Measurements from ENCODE around the gene EMD.
A peak's percentile ranks its signal among the peaks of the same experiment; 100 is the strongest.
"Not testable (repeated sequence)": the region's sequence is repeated elsewhere in the genome, so short reads cannot be mapped to it uniquely, and the experiment has no call there.

EMD gene

DNA sequence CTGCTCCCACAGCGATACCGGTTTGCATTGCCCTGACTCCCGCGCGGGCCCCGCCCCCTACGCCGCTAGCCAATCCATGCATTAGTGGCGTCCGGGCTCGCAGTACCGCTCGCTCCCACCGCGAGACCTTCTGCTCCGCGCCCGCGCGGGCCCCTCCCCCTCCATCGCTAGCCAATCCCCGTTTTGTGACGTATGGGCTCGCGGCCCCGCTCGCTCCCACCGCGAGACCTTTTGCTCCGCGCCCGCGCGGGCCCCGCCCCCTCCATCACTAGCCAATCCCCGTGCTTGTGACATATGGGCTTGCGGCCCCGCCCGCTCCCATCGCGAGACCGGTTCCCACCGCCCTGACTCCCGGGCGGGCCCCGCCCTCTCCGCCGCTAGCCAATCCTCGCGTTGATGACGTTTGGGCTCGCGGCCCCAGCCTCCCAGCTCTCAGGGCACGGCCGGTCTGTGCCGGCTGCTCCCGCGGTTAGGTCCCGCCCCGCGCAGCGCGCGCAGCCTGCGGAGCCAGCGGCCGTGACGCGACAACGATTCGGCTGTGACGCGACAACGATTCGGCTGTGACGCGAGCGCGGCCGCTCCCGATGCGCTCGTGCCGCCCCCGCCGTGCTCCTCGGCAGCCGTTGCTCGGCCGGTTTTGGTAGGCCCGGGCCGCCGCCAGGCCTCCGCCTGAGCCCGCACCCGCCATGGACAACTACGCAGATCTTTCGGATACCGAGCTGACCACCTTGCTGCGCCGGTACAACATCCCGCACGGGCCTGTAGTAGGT is at the start of gene EMD:
Gene EMD, plus strand, starts transcription at position 497 of the 770 bp plus-strand sequence. Its CDS starts 190 bp downstream, at position 687.
- Histone ChIP-seq H3K27me3 (ENCODE audit: low read depth) (no peaks in the 10 kb centered on the region), H3K36me3 (replicated peaks) (peaks cover 35% of the 10 kb centered on the region), H3K9me3 (no peaks in the 10 kb centered on the region), H3K4me1 (peaks cover 29% of the 10 kb centered on the region), H3K4me3 (peak within 1 kb of the TSS; percentile 90)
- DNase-seq (ENCODE audit: low spot score in 2 of 2), result peak; percentile 99 to 100
- in situ Hi-C loops (cut with MboI; ENCODE audit: low sequenced_read_pairs), result loop anchor here (25.0 kb wide), 1 partner anchor 383 kb away; the partner anchor contains the start of genes DKC1 and GAB3

DNA sequence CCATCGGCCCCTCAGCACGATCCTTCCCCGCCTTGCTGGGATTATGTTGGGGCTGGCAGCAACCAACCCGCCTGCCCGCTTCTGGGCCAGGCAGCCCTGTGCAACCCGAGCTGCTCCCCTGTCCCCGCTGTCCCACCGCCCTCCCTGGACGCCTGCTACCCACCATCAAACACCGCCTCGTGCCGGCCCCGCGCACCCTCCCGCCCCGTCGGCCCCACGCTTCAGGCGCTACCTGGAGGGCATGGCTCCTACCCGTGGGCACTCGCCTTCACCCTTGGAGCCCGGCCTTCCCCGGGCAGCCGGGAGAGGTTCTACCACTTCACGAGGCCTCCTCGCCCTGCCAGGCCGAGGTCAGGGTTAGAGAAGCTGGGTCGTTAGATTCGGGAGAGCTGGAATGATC is 46.5 kb upstream of the EMD start:
- no peak overlapping the region for H3K4me3 ChIP-seq
- in situ Hi-C loops (cut with MboI; ENCODE audit: low sequenced_read_pairs), result loop anchor here (25.0 kb wide), 2 partner anchors 320 to 1395 kb away; partner anchors contain the start of gene IRAK1
- H3K27me3 ChIP-seq (ENCODE audit: low read depth), result no peaks in the 10 kb centered on the region
- no peaks in the 10 kb centered on the region for H3K36me3 ChIP-seq (replicated peaks)
- H3K9me3 ChIP-seq, result no peaks in the 10 kb centered on the region
- no peak for DNase-seq (ENCODE audit: low spot score in 2 of 2)
- peaks cover 25% of the 10 kb centered on the region for H3K4me1 ChIP-seq

DNA sequence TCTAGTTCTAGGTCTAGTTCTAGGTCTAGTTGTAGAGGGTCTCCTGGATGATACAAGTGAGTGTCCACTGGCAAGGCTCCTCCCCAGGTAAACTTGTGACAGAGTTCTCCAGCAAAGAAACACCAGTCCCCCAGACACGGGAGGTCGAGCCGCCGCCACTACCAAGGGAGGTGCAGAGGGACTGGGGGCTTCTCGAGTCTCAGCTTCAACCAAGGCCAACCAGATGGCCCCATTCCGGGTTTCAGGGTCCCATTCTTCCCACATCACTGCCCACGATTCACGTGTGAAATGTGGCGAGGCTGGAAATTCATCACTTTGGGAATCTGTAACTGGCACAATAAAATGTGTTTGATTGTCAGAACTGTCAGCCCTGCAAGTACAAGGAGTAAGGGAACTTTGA is 46.0 kb upstream of the EMD start:
- DNase-seq (ENCODE audit: low spot score in 2 of 2), result no peak
- H3K4me3 ChIP-seq, result no peak overlapping the region
- H3K9me3 ChIP-seq, result no peaks in the 10 kb centered on the region
- peaks cover 25% of the 10 kb centered on the region for H3K4me1 ChIP-seq
- no peaks in the 10 kb centered on the region for H3K36me3 ChIP-seq (replicated peaks)
- H3K27me3 ChIP-seq (ENCODE audit: low read depth), result no peaks in the 10 kb centered on the region
- in situ Hi-C loops (cut with MboI; ENCODE audit: low sequenced_read_pairs), result loop anchor here (25.0 kb wide), 2 partner anchors 321 to 1396 kb away; partner anchors contain the start of gene IRAK1

DNA sequence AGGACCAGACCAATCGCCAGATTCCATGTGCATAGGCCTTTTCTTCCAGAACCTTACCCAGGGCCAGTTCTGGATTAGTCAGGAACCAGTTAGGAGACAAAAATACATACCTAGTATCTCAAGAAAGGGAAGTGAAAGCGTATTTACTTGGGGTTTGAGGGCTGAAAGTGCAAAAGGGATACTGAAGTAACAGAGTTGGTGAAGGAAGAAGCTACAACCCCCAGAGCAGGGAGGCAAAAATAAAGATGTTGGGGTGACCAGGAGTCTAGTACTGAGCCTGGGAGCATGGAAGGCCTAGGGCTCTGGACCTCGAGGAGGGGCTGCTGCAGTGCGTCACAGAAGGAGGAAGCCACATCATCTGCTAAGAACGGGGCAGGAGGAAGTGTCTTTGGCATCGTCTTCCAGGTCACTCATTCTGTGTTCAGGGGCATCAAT is 45.2 kb upstream of the EMD start:
- peaks cover 25% of the 10 kb centered on the region for H3K4me1 ChIP-seq
- no peak overlapping the region for H3K4me3 ChIP-seq
- H3K9me3 ChIP-seq, result no peaks in the 10 kb centered on the region
- in situ Hi-C loops (cut with MboI; ENCODE audit: low sequenced_read_pairs), result loop anchor here (25.0 kb wide), 2 partner anchors 322 to 1397 kb away; partner anchors contain the start of gene IRAK1
- H3K27me3 ChIP-seq (ENCODE audit: low read depth), result no peaks in the 10 kb centered on the region
- no peaks in the 10 kb centered on the region for H3K36me3 ChIP-seq (replicated peaks)
- no peak for DNase-seq (ENCODE audit: low spot score in 2 of 2)

DNA sequence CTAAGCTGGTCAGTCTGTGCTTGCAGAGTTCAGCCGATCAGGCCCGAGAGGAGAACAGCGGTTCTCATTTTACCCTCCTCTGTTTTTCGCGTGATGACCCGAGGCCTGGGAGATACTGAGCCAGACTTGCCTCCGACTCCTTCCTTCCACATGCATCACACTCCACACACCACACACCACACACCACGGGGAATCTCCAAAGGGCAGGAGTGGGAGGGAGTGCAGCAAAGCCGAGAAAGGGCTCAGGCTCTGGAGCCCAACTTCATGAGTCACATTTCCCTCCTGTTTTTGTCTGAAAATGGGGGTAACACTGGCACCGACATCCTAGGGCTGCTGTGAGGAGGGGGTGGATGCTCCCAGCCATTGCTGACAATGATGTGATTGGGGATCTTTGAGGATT is 44.6 kb upstream of the EMD start:
- no peaks in the 10 kb centered on the region for H3K27me3 ChIP-seq (ENCODE audit: low read depth)

DNA sequence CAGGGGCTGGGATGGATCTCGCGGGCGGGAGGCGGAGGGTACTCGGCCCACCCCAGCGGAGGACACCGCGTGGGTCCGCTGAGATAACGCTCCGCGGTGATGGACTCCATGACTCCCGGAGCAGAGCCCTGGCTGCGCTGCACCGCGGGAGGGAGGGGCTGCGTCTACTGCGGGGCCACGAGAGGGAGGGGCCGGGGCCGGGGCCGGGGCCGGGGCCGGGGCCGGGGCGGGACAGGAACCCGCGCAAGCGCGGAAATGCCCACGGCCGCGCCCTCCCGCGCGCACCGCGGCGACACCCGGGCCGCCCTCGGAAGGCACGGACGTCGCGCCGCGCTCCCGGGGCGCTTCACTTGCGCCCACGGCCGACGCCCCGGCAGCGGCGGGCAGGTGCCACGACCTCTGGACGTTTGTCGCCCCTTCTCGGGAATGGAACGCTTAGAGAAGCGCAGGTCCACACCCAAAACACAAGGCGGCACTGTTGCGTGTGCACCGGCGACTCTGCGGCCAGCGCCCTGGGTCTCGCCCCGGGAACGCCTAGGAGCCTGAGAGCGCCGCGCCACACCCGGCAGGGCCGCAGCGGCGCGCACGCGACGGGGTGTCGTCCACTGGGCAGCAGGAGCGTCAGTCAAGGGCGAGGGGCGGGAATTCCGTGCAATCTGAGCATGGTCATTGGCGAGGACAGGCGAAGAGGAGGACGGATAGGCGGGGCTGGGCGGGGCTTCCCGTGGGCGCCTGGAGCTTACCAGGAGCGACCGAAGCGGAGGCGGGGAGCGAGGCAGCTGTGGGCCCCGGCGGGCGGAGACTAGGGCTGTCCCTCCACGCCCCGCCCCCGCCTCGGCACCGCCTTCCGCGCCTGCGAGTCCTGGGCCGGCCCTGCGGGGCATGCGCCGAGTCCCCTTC is 37.4 kb upstream of the EMD start:
- not testable (repeated sequence) for H3K4me3 ChIP-seq; H3K27me3 ChIP-seq (ENCODE audit: low read depth); H3K9me3 ChIP-seq; H3K4me1 ChIP-seq; H3K36me3 ChIP-seq (replicated peaks)
- in situ Hi-C loops (cut with MboI; ENCODE audit: low sequenced_read_pairs), result loop anchor here (25.0 kb wide), 2 partner anchors 329 to 1404 kb away; partner anchors contain the start of gene IRAK1
- peak in 1 of 2 experiments; percentile 34 for DNase-seq (ENCODE audit: low spot score in 2 of 2)

More for the DNA sequence above, 44.6 kb upstream of the EMD start:
- Histone ChIP-seq H3K9me3 (no peaks in the 10 kb centered on the region), H3K4me1 (peaks cover 25% of the 10 kb centered on the region), H3K36me3 (replicated peaks) (no peaks in the 10 kb centered on the region), H3K4me3 (no peak overlapping the region)
- no peak for DNase-seq (ENCODE audit: low spot score in 2 of 2)
- in situ Hi-C loops (cut with MboI; ENCODE audit: low sequenced_read_pairs), result loop anchor here (25.0 kb wide), 2 partner anchors 322 to 1397 kb away; partner anchors contain the start of gene IRAK1

DNA sequence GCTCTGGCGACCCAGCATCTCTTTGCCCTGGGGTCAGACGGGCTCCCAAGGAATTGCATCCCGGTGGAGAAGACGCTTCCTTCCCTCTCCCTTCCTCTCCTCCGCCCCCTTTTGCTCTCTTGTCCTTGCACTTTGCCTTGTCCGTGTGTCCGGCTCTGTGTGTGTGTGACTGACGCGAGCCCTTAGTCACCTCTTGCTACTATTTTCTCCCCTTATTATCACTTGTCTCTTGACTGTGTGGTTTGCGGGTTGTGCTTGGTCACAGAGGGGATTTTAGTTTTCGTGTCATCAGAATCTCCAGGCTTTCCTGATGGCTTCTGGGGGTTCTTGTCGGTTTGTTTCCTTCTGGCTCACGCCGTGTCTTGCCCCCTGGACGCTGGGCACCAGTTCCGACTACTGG is 36.0 kb upstream of the EMD start:
- in situ Hi-C loops (cut with MboI; ENCODE audit: low sequenced_read_pairs), result loop anchor here (25.0 kb wide), 2 partner anchors 331 to 1406 kb away; partner anchors contain the start of gene IRAK1
- H3K9me3 ChIP-seq, result not testable (repeated sequence)

DNA sequence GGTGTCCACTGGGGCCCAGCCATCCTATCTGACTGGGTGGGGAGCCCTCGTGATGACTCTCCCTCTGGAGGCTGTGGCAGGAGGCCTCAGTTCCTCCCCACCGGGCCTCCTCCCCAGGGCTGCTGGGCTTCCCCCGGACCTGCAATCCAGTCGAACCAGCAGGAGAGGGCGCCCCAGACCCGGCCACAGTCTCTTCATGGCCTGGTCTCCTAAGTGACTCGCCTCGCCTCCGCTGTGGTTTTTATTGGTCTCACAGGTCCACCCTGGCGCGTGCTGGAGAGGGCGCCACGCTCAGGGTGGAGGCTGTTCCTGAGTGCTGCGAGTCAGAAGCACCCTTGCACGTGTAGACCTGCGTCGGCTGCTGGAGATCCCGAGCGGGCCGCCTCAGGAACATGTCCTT is 35.5 kb upstream of the EMD start:
- not testable (repeated sequence) for DNase-seq (ENCODE audit: low spot score in 2 of 2); H3K9me3 ChIP-seq; H3K36me3 ChIP-seq (replicated peaks); H3K27me3 ChIP-seq (ENCODE audit: low read depth); H3K4me3 ChIP-seq; H3K4me1 ChIP-seq
- in situ Hi-C loops (cut with MboI; ENCODE audit: low sequenced_read_pairs), result loop anchor here (25.0 kb wide), 2 partner anchors 331 to 1406 kb away; partner anchors contain the start of gene IRAK1

More for the DNA sequence above, 36.0 kb upstream of the EMD start:
- not testable (repeated sequence) for H3K4me3 ChIP-seq; H3K27me3 ChIP-seq (ENCODE audit: low read depth); H3K36me3 ChIP-seq (replicated peaks); H3K4me1 ChIP-seq; DNase-seq (ENCODE audit: low spot score in 2 of 2)

DNA sequence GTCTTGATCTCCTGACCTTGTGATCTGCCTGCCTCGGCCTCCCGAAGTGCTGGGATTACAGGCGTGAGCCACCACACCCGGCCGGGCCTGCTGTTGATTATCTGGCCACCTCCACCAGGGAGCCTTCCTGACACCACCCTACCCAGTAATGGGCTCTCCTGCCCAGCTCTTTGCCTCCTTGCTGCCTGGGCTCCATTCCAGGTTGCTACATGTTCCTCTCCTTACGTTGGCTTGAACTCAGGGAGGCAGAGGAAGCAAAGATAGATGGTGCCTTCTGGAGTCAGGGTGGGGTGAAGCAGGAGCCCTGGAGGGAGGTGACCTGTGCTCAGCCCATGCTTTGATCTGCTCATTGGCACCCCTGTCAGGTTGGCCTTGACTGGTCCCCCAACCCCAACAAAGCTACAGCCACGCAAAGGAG is 31.0 kb upstream of the EMD start:
- in situ Hi-C loops (cut with MboI; ENCODE audit: low sequenced_read_pairs), result loop anchor here (25.0 kb wide), 2 partner anchors 336 to 1411 kb away; partner anchors contain the start of gene IRAK1
- DNase-seq (ENCODE audit: low spot score in 2 of 2), result no peak
- H3K4me3 ChIP-seq, result no peak overlapping the region

DNA sequence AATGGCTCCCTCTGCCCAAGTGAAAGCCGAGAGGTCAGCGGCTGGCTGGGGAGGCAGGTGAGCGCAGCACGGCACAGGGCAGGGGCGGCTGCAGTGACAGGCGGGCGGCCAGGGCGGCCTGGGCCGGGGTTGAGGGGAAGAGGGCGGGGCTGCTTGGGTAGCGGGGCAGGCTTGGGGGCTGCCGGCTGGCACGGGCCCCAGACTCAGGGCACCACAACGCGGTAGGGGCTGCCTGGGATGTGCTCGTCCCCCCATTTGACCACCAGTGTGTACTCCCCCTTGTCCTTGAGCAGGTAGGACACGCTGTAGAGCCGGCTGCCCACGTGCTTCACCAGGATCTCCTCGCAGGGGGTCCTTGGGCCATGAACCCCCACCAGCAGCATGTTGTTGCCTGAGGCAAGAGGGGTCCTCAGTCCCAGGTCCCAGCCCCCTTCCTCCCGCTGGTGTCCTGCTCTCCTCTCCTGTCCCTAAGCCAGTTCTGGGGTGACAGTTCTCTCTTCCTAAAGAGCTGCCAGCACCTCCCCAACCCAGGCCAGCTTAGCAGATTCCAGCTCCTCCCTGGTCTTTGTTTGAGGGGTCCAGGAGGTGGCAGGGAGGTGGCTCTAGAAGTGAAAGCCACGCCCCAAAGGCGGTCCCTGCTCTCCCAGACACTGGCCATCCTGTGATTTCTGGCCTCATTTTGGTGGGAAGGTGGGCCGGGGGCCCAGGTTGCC is 30.3 kb upstream of the EMD start:
- no peak for DNase-seq (ENCODE audit: low spot score in 2 of 2)
- Histone ChIP-seq H3K4me3 (no peak overlapping the region), H3K27me3 (ENCODE audit: low read depth) (no peaks in the 10 kb centered on the region), H3K9me3 (no peaks in the 10 kb centered on the region), H3K36me3 (replicated peaks) (peaks cover 58% of the 10 kb centered on the region), H3K4me1 (no peaks in the 10 kb centered on the region)
- in situ Hi-C loops (cut with MboI; ENCODE audit: low sequenced_read_pairs), result loop anchor here (25.0 kb wide), 2 partner anchors 337 to 1412 kb away; partner anchors contain the start of gene IRAK1

More for the DNA sequence above, 31.0 kb upstream of the EMD start:
- Histone ChIP-seq H3K9me3 (no peaks in the 10 kb centered on the region), H3K27me3 (ENCODE audit: low read depth) (no peaks in the 10 kb centered on the region), H3K36me3 (replicated peaks) (peaks cover 51% of the 10 kb centered on the region), H3K4me1 (no peaks in the 10 kb centered on the region)

DNA sequence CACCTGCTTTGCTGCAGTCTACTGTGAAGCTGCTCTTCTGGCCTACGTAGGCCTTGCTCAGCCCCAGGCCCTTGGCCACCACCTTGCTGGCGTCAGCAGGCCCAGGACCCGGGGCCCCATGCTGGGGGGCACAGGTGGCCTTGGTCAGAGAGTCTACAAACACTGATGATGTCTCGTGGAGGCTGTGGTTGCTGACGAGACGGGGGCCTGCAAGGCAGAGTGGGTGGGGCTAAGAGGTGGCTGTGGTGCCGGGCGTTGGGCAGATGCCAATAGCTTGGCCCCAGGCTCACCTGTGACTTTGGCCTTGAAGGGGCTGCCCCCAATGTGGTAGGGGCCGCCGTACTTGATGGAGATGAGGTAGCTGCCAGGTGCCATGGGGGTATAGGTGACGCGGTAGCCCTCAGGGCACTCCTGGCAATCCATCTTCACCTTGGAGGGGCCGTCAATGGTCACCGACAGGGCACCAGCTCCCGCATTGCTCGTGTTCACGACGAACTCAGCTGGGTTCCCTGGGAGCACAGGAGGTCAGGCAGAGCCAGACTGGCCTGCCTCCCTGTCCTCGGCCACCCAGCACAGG is 29.6 kb upstream of the EMD start:
- Histone ChIP-seq H3K4me3 (no peak overlapping the region), H3K4me1 (no peaks in the 10 kb centered on the region), H3K9me3 (no peaks in the 10 kb centered on the region), H3K27me3 (ENCODE audit: low read depth) (no peaks in the 10 kb centered on the region), H3K36me3 (replicated peaks) (peaks cover 65% of the 10 kb centered on the region)
- no peak for DNase-seq (ENCODE audit: low spot score in 2 of 2)
- in situ Hi-C loops (cut with MboI; ENCODE audit: low sequenced_read_pairs), result loop anchor here (25.0 kb wide), 2 partner anchors 337 to 1412 kb away; partner anchors contain the start of gene IRAK1

DNA sequence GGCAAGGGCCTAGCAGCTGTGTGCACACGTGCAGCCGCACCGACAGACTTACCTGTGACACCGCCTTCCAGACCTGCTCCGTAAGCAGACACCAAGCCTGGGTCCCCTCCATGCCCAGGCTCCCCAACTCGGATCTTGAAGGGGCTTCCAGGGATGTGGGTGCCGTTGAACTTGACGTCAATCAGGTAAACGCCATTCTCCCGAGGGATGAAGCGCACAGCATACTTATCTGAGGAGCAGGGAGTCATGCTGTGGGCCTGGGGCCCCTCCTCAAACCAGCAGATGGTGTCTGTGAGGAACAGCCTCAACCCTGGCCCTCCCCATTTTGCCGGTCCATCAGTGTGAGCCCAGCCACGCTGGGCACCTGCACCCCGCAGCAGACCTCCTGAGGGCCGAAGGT is 29.1 kb upstream of the EMD start:
- Histone ChIP-seq H3K9me3 (no peaks in the 10 kb centered on the region), H3K36me3 (replicated peaks) (peaks cover 70% of the 10 kb centered on the region), H3K4me1 (no peaks in the 10 kb centered on the region), H3K4me3 (no peak overlapping the region), H3K27me3 (ENCODE audit: low read depth) (no peaks in the 10 kb centered on the region)
- DNase-seq (ENCODE audit: low spot score in 2 of 2), result no peak
- in situ Hi-C loops (cut with MboI; ENCODE audit: low sequenced_read_pairs), result loop anchor here (25.0 kb wide), 3 partner anchors 187 to 1413 kb away; partner anchors contain the start of genes G6PD, IKBKG and IRAK1
